Right cardiac atrium (tissue), 5 donors: ENCODE data around the gene ACOX1. TPM values are rescaled to one million over a fixed set of nuclear protein-coding genes. Genes with fewer than 3 reads are reported as not detected.

Experiments
- ATAC-seq, 2 donors: fragments of 200-7000 bp; cut with Tn5 transposase; one replicate each; pipeline versions ENCODE4 v1.8.0 to v1.9.1; 2020; ENCODE audit warnings: moderate library complexity in 2 of 2, mild to moderate bottlenecking in 1 of 2
- DNase-seq, 3 donors: peaks; one replicate each; pipeline ENCODE4 v3.0.0-alpha.2; 2020
- H3K27ac ChIP-seq: one replicate; pipeline ENCODE4 v1.5.1; 2013; ENCODE audit warnings: mild to moderate bottlenecking, low read length, control low read depth, moderate library complexity
- H3K27me3 ChIP-seq: one replicate; pipeline ENCODE4 v1.6.1; 2013; ENCODE audit not compliant: control insufficient read depth, insufficient read depth
- H3K4me1 ChIP-seq: one replicate; pipeline ENCODE4 v1.6.1; 2013; ENCODE audit warnings: low read length; ENCODE audit not compliant: control insufficient read depth, insufficient read depth
- H3K4me3 ChIP-seq: one replicate; pipeline ENCODE4 v1.5.1; 2013; ENCODE audit warnings: low read length, control low read depth
- H3K9me3 ChIP-seq: one replicate; pipeline ENCODE4 v1.6.1; 2013; ENCODE audit warnings: low read length; ENCODE audit not compliant: control insufficient read depth
- WGBS: extraction: QIAGEN DNeasy Blood & Tissue Kit; methylation state at CpG from one replicate; pipeline ENCODE4 v1.1.7; 2013; 5-methylcytosine and 5-hydroxymethylcytosine counted together
- intact Hi-C, 4 donors: fragments of 100-400 bp; cut with DNase I; formaldehyde crosslinking; loops; one replicate each; pipeline versions ENCODE4 v1.11.0 to v1.14.0; 2022 to 2023
- polyA plus RNA-seq: library from polyadenylated mRNA; stranded (reverse); fragments of 200-250 nt; gene quantifications from one replicate; pipeline ENCODE4 v1.2.3, GENCODE V29; 2013
- total RNA-seq, 4 donors: library from RNA; stranded (reverse); fragmentation: NEBNext Ultra II Directional; extraction: Animal tissue kit (Norgen Biotek cat#: 25700); gene quantifications; one replicate each; pipeline ENCODE4 v1.2.1, GENCODE V29; 2021
- donor health status: healthy with polysubstance abuse.
- donor health status: DM: no; HTN: yes; CAD: no.
- donor health status: DM: no; HTN: no; CAD: no.
- donor health status: DM: no; HTN: yes; CAD: no; lungs with severe emphysema.
- donor health status: DM: yes; HTN: yes; CAD: no.

Gene ACOX1
- total and polyA plus RNA-seq, 5 donors: 18.7 to 67.5 (median 59.9) TPM

GRCh38 chr17:75932852-75933251, 46.1 kb downstream of the ACOX1 start:
- H3K4me1 ChIP-seq: no peaks in the 10 kb centered on the region
- no peaks in the 10 kb centered on the region for H3K9me3 ChIP-seq
- H3K27me3 ChIP-seq: no peaks in the 10 kb centered on the region
- H3K27ac ChIP-seq: no peak overlapping the region
- no peak overlapping the region for H3K4me3 ChIP-seq
- intact Hi-C loops: no loop called here
- ATAC-seq (no peak), DNase-seq (no peak)
- WGBS: 92% methylated on average over 5 of the region's 5 CpGs

GRCh38 chr17:75931062-75931461, 47.9 kb downstream of the ACOX1 start:
- Histone ChIP-seq H3K4me3 (no peak overlapping the region), H3K9me3 (no peaks in the 10 kb centered on the region), H3K27ac (no peak overlapping the region), H3K27me3 (no peaks in the 10 kb centered on the region), H3K4me1 (no peaks in the 10 kb centered on the region)
- intact Hi-C loops: no loop called here
- DNase-seq (no peak), ATAC-seq (no peak)
- 94% methylated on average over 4 of the region's 4 CpGs for WGBS

GRCh38 chr17:75927286-75927922, 51.6 kb downstream of the ACOX1 start:
- no peaks in the 10 kb centered on the region for H3K9me3 ChIP-seq
- no peaks in the 10 kb centered on the region for H3K27me3 ChIP-seq
- H3K27ac ChIP-seq: no peak overlapping the region
- 64% methylated on average over 6 of the region's 6 CpGs for WGBS
- intact Hi-C loops: no loop called here
- peaks cover 2% of the 10 kb centered on the region for H3K4me1 ChIP-seq
- DNase-seq: peak in 2 of 3 donors; percentile 1 to 47
- peak in 1 of 2 donors; percentile 24 for ATAC-seq
- no peak overlapping the region for H3K4me3 ChIP-seq

- H3K27ac ChIP-seq: no peak overlapping the region
- no peak overlapping the region for H3K4me3 ChIP-seq
- DNase-seq (no peak), ATAC-seq (no peak)
- H3K9me3 ChIP-seq: no peaks in the 10 kb centered on the region
- 95% methylated on average over 4 of the region's 4 CpGs for WGBS
- H3K27me3 ChIP-seq: no peaks in the 10 kb centered on the region
- intact Hi-C loops: no loop called here
- peaks cover 3% of the 10 kb centered on the region for H3K4me1 ChIP-seq
Measured at GRCh38 chr17:75926456-75926855, 52.5 kb downstream of the ACOX1 start.

- H3K4me3 ChIP-seq: no peak overlapping the region
- H3K9me3 ChIP-seq: no peaks in the 10 kb centered on the region
- H3K27me3 ChIP-seq: no peaks in the 10 kb centered on the region
- DNase-seq (peak in 1 of 3 donors; percentile 7), ATAC-seq (no peak)
- intact Hi-C loops: no loop called here
- 96% methylated on average over 15 of the region's 15 CpGs for WGBS
- peaks cover 3% of the 10 kb centered on the region for H3K4me1 ChIP-seq
- H3K27ac ChIP-seq: no peak overlapping the region
Measured at GRCh38 chr17:75925912-75926311, 53.1 kb downstream of the ACOX1 start.

- intact Hi-C loops: no loop called here
- no peak for ATAC-seq
- H3K27ac ChIP-seq: no peak overlapping the region
- no peaks in the 10 kb centered on the region for H3K27me3 ChIP-seq
- H3K4me3 ChIP-seq: no peak overlapping the region
- WGBS: 95% methylated on average over 11 of the region's 11 CpGs
- no peaks in the 10 kb centered on the region for H3K9me3 ChIP-seq
- peak in 1 of 3 donors; percentile 7 for DNase-seq
- H3K4me1 ChIP-seq: peaks cover 3% of the 10 kb centered on the region
Measured at GRCh38 chr17:75925103-75925502, 53.9 kb downstream of the ACOX1 start.

GRCh38 chr17:75922963-75923874, 55.7 kb downstream of the ACOX1 start:
- Histone ChIP-seq H3K27me3 (no peaks in the 10 kb centered on the region), H3K4me3 (no peak overlapping the region), H3K9me3 (no peaks in the 10 kb centered on the region), H3K4me1 (peaks cover 3% of the 10 kb centered on the region), H3K27ac (no peak overlapping the region)
- ATAC-seq (no peak), DNase-seq (peak in 1 of 3 donors; percentile 6)
- intact Hi-C loops: no loop called here
- 78% methylated on average over 19 of the region's 19 CpGs for WGBS

GRCh38 chr17:75922173-75922961, 56.6 kb downstream of the ACOX1 start:
- H3K27ac ChIP-seq: no peak overlapping the region
- 61% methylated on average over 18 of the region's 18 CpGs for WGBS
- no peaks in the 10 kb centered on the region for H3K9me3 ChIP-seq
- ATAC-seq (peak; percentile 38 to 42), DNase-seq (peak in 1 of 3 donors; percentile 16)
- H3K4me1 ChIP-seq: peaks cover 3% of the 10 kb centered on the region
- intact Hi-C loops: no loop called here
- no peak overlapping the region for H3K4me3 ChIP-seq
- no peaks in the 10 kb centered on the region for H3K27me3 ChIP-seq

- peak in 1 of 3 donors; percentile 2 for DNase-seq
- Histone ChIP-seq H3K4me3 (no peak overlapping the region), H3K27ac (no peak overlapping the region), H3K4me1 (peaks cover 3% of the 10 kb centered on the region), H3K27me3 (no peaks in the 10 kb centered on the region), H3K9me3 (no peaks in the 10 kb centered on the region)
- ATAC-seq: no peak
- intact Hi-C loops: no loop called here
- 95% methylated on average over 15 of the region's 15 CpGs for WGBS
Measured at GRCh38 chr17:75921596-75921995, 57.4 kb downstream of the ACOX1 start.

GRCh38 chr17:75920045-75920560, 58.9 kb downstream of the ACOX1 start:
- H3K4me1 ChIP-seq: peaks cover 3% of the 10 kb centered on the region
- ATAC-seq: no peak
- no peak overlapping the region for H3K27ac ChIP-seq
- WGBS: 79% methylated on average over 11 of the region's 11 CpGs
- H3K9me3 ChIP-seq: no peaks in the 10 kb centered on the region
- no peak for DNase-seq
- intact Hi-C loops: loop anchor here in 1 of 4 donors (1.0 kb wide), 1 partner anchor 44 kb away; no protein-coding TSS in a partner anchor
- no peak overlapping the region for H3K4me3 ChIP-seq
- H3K27me3 ChIP-seq: no peaks in the 10 kb centered on the region
